Ovary (tissue), 9 donors: ENCODE results near the gene NMUR2. TPM values are rescaled to one million over a fixed set of nuclear protein-coding genes. Genes with fewer than 3 reads are reported as not detected.

Source experiments
- DNase-seq, 5 donors: peaks; one replicate each; pipeline ENCODE4 v3.0.0-alpha.2; 2019 to 2020
- H3K27ac ChIP-seq, 2 donors: fragments of 200-600 bp; one replicate each; pipeline versions ENCODE4 v1.5.1 to v1.8.0; 2019 to 2022
- H3K27me3 ChIP-seq: fragments of 200-600 bp; one replicate; pipeline ENCODE4 v1.8.0; 2022
- H3K36me3 ChIP-seq: fragments of 200-600 bp; sonication (generic); one replicate; pipeline ENCODE4 v1.5.1; 2019
- H3K4me1 ChIP-seq: one replicate; pipeline ENCODE4 v1.8.1; 2013; ENCODE audit warnings: mild to moderate bottlenecking, moderate library complexity; ENCODE audit not compliant: insufficient read depth
- H3K4me3 ChIP-seq: fragments of 200-600 bp; sonication (generic); one replicate; pipeline ENCODE4 v1.5.1; 2017
- H3K9me3 ChIP-seq, 2 donors: fragments of 200-600 bp in 1 of 2; sonication (generic) in 1 of 2; one replicate each; pipeline versions ENCODE4 v1.5.1 to v1.8.1; 2013 to 2019; ENCODE audit warnings: mild to moderate bottlenecking in 1 of 2, moderate library complexity in 1 of 2
- EP300 ChIP-seq: sonication (generic); formaldehyde crosslinking; IDR thresholded peaks from one replicate; pipeline ENCODE4 v1.6.1; 2017; ENCODE audit warnings: antibody characterized with exemption
- POLR2A ChIP-seq: fragments of 450-650 bp; IDR thresholded peaks from one replicate; pipeline ENCODE4 v1.6.1; 2017; ENCODE audit warnings: antibody characterized with exemption, mild to moderate bottlenecking, moderate library complexity
- WGBS, 3 donors: extraction: QIAGEN DNeasy Blood & Tissue Kit in 1 of 3; methylation state at CpG; one replicate each; pipeline versions ENCODE4 v1.1.5 to v1.1.7; 2013 to 2017; 5-methylcytosine and 5-hydroxymethylcytosine counted together
- intact Hi-C, 4 donors: fragments of 100-400 bp; cut with DNase I; formaldehyde crosslinking; loops; one replicate each; pipeline versions ENCODE4 v1.11.0 to v1.15.1; 2022 to 2023
- polyA plus RNA-seq, 2 donors: library from polyadenylated mRNA; stranded (reverse); fragments of 200-250 nt in 1 of 2; fragments of 350-450 nt in 1 of 2; fragmentation: Illumina TruSeq in 1 of 2; extraction: RNeasy Lipid Tissue Mini Kit (QIAGEN cat#74804) in 1 of 2; gene quantifications; one replicate each; pipeline ENCODE4 v1.2.3, GENCODE V29; 2013 to 2014
- total RNA-seq, 7 donors: library from RNA; depleted of rRNA in 2 of 7; stranded (reverse); fragments of >200 nt in 2 of 7; fragmentation: NEBNext Ultra II Directional in 3 of 7; extraction: Animal tissue kit (Norgen Biotek cat#: 25700) in 3 of 7; gene quantifications; one replicate each; pipeline versions ENCODE4 v1.1.0 to v1.2.4, GENCODE V29; 2016 to 2023
- TF ChIP-seq, protein P1 (sequence below), 3 donors: fragments of 450-650 bp in 2 of 3; fragments of 200-600 bp in 1 of 3; IDR thresholded peaks; one replicate each; pipeline versions ENCODE4 v1.5.1 to v1.8.0; 2016 to 2022; ENCODE audit warnings: antibody characterized with exemption in 3 of 3, mild to moderate bottlenecking in 1 of 3
- donor health status: DM: no; HTN: no; CAD: no; lungs with moderate emphysema.
- donor health status: DM: no; HTN: no; CAD: no.
- donor health status: Bipolar disorder and iron deficiency.
- donor health status: DM: yes; HTN: yes; CAD: no.
- donor health status: DM: no; HTN: no; CAD: no.
- donor health status: DM: yes; HTN: yes; CAD: no.

Gene NMUR2
- total and polyA plus RNA-seq, 9 donors = 0.13 to 0.15 TPM; not detected in 7

DNA sequence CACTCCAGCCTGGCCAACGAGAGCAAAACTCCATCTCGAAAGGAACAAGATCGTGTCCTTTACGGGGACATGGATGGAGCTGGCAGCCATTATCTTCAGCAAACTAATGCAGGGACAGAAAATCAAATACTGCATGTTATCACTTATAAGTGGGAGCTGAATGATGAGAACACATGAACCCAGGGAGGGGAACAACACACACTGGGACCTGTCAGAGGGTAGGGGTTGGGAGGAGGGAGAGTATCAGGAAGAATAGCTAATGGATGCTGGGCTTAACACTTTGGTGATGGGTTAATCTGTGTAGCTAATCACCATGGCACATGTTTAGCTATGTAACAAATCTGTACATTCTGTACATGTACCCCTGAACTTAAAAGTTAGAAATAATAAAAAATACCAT is 40.9 kb downstream of the NMUR2 start:
- DNase-seq = no peak
- H3K4me1 ChIP-seq = no peaks in the 10 kb centered on the region
- no peak overlapping the region for H3K27ac ChIP-seq
- TF ChIP-seq POLR2A = no peak
- TF ChIP-seq EP300 = no peak
- TF ChIP-seq, protein P1, sequence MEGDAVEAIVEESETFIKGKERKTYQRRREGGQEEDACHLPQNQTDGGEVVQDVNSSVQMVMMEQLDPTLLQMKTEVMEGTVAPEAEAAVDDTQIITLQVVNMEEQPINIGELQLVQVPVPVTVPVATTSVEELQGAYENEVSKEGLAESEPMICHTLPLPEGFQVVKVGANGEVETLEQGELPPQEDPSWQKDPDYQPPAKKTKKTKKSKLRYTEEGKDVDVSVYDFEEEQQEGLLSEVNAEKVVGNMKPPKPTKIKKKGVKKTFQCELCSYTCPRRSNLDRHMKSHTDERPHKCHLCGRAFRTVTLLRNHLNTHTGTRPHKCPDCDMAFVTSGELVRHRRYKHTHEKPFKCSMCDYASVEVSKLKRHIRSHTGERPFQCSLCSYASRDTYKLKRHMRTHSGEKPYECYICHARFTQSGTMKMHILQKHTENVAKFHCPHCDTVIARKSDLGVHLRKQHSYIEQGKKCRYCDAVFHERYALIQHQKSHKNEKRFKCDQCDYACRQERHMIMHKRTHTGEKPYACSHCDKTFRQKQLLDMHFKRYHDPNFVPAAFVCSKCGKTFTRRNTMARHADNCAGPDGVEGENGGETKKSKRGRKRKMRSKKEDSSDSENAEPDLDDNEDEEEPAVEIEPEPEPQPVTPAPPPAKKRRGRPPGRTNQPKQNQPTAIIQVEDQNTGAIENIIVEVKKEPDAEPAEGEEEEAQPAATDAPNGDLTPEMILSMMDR (IDR thresholded peaks at IDR 0.05) = no peak
- H3K4me3 ChIP-seq = no peak overlapping the region
- H3K27me3 ChIP-seq = no peaks in the 10 kb centered on the region
- no peaks in the 10 kb centered on the region for H3K36me3 ChIP-seq
- H3K9me3 ChIP-seq = no peaks in the 10 kb centered on the region
- 70 to 93% (median 78%) methylated on average over 4 of the region's 4 CpGs for WGBS, 3 donors
- intact Hi-C loops = no loop called here

DNA sequence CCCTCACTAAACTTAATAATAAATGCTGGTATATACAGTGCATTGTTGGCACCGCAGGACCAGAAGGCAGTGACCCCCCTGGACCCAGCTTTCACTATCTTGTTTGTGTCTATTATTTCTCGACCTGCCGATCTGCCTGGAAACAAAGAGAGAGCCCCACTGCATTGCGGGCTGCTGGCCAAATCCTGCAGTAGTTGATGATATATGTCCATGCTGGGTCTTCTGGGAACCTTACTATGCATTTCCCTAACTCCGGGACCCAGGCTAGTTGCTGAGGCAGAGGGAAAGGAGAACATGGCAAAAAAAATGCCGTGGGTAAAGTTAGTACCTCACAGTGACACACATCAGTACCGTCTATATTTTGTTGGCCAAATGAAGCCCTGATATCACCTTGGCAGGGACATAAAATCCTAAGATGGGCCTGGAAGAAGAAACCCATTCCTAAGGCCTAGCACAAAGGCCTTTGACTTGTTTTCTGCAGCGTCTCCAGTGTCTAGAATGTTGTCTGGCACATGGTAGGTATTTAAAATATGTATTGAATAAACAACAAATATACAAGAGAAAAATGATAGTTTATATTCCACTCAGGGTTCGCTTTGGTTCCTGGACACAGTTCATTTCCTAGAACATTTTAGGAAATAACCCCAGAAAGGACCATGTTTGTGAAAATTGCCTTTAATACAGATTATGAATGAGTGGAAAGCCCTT is 46.1 kb downstream of the NMUR2 start:
- Histone ChIP-seq H3K4me1 (peaks cover 3% of the 10 kb centered on the region), H3K36me3 (no peaks in the 10 kb centered on the region), H3K9me3 (no peaks in the 10 kb centered on the region), H3K27me3 (no peaks in the 10 kb centered on the region), H3K27ac (no peak overlapping the region), H3K4me3 (no peak overlapping the region)
- WGBS, 3 donors = 41 to 61% (median 49%) methylated on average over 9 of the region's 9 CpGs
- no peak for TF ChIP-seq POLR2A
- TF ChIP-seq EP300 = no peak
- TF ChIP-seq, protein P1 (IDR thresholded peaks at IDR 0.05) = no peak
- DNase-seq = no peak
- intact Hi-C loops = no loop called here

DNA sequence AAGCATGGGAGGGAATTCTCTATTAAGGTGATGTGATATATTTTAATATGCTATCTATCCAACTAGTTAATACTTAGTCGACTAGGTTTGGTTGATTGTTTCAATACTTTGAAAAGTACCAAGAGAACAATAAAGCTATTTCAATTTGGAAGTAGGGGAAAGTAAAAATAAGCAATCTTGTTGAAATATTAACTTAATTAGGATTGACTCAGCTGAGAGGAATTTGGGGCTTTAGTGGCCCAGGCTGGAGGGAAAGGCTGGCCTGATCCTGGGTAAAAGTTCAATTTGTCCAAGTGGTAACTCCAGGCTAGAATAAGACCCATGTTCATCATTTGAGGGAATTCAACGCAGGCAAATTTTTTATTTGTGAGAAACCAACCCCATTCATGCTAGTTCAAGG is 48.6 kb downstream of the NMUR2 start:
- Histone ChIP-seq H3K9me3 (no peaks in the 10 kb centered on the region), H3K27me3 (no peaks in the 10 kb centered on the region), H3K4me1 (peaks cover 3% of the 10 kb centered on the region), H3K27ac (no peak overlapping the region), H3K36me3 (no peaks in the 10 kb centered on the region), H3K4me3 (no peak overlapping the region)
- no peak for DNase-seq
- WGBS, 3 donors = 88 to 91% (median 89%) methylated on average over 2 of the region's 2 CpGs
- intact Hi-C loops = no loop called here
- TF ChIP-seq, protein P1 (IDR thresholded peaks at IDR 0.05) = no peak
- no peak for TF ChIP-seq EP300
- no peak for TF ChIP-seq POLR2A

DNA sequence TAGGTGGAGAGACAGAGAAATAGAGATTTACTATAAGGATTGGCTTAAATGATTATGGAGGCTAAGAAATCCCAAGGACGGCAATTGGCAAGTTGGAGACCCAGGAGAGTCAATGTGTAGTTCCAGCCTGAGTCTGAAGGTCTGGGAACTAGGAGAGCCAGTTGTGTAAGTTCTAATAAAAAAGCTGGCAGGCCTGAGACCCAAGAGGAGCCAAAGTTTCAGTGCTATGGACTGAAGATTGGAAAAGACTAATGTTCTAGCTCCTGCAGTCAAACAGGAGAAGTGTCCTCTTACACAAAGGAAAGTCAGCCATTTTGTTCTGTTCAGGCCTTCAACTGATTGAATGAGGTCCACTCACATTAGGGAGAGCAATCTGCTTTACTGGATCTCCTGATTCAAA is 50.0 kb downstream of the NMUR2 start:
- DNase-seq = no peak
- intact Hi-C loops = no loop called here
- Histone ChIP-seq H3K4me1 (peaks cover 3% of the 10 kb centered on the region), H3K36me3 (no peaks in the 10 kb centered on the region), H3K9me3 (no peaks in the 10 kb centered on the region), H3K27me3 (no peaks in the 10 kb centered on the region), H3K4me3 (no peak overlapping the region), H3K27ac (no peak overlapping the region)
- TF ChIP-seq POLR2A = no peak
- TF ChIP-seq, protein P1 (IDR thresholded peaks at IDR 0.05) = no peak
- no peak for TF ChIP-seq EP300
- WGBS, 3 donors = 0 to 88% (median 41%) methylated on average over 1 of the region's 1 CpG
